ENCODE results near the gene PDGFB. TPM values are rescaled to one million over a fixed set of nuclear protein-coding genes. Genes with fewer than 3 reads are reported as not detected.

PDGFB gene
- total RNA-seq, 1 donor from 2014 or later, result 16.2 TPM

- intact Hi-C loops (cut with DNase I), result no loop called here
- ATAC-seq (ENCODE audit: poor library complexity), result no peak
Measured at GRCh38 chr22:39188809-39189208, 56.0 kb downstream of the PDGFB start.

DNA sequence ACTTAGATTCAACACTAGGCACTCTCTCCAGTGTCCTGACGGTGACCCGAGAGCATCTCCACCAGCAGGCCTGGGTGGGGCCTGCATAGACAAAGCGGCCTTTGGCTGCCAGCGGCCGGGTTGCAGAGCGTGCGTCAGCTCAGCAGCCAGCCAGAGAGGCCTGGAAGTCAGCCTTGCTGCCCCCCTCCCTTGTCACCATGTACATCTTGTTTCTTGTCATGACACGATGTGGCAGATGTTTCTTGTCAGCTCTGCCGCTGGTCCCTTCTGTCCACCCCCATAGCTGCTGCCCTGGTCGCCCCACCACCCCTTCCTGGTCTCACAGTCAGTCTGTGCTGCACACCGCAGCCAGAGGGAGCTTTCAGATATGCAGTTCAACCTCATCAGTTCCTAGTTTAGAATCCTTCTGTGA is 59.2 kb downstream of the PDGFB start:
- intact Hi-C loops (cut with DNase I), result no loop called here
- DNase-seq (peak; percentile 89), ATAC-seq (ENCODE audit: poor library complexity) (peak; percentile 94)

More at GRCh38 chr22:39188809-39189208, 56.0 kb downstream of the PDGFB start:
- DNase-seq, result no peak

DNA sequence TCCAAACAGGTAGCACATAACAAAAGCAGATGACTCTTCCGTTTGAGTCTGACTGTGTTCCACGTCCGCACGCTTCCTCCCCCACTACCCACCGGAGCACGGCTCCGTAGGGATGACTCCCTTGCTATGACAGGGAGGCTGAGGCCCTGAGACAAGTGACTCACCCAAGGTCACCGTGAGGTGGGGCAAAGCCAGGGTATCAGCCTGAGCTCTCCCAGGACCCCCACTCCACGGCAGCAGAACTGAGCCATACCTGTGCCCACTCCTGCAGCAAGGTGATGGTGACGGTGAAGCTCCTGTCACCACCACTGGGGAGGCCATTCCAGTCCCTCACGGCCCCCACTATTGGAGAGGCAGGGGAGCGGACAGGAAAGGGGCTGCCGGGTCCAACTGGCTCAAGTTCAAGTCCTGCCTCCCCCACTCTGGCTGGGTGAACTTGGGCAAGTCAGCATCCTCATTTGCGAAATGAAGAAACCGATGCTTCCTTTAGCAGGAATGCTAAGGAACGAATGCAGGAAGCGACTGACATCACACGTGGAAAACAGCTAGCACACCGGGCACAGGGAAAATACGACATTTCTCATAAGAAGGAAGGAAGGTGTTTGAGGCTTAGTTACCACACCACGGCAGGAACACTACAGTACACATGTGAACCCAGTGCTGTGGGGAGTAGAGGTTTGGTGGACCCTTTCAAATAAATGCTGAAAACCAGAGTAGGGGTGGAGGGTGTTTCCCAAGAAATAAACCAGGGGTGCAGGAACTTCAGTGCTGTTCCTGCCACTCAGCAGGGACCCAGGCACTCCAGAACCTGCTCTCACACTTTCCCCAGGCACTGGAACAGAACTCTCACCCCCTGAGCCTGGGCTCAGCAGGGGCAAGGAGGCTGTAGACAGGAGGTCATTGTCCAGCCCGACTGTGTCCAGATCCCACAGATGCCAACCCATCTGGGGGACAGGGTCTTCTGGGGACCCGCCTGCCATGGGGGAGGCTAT is 59.9 kb downstream of the PDGFB start:
- intact Hi-C loops (cut with DNase I), result no loop called here
- DNase-seq (peak; percentile 46), ATAC-seq (ENCODE audit: poor library complexity) (peak; percentile 30)

DNA sequence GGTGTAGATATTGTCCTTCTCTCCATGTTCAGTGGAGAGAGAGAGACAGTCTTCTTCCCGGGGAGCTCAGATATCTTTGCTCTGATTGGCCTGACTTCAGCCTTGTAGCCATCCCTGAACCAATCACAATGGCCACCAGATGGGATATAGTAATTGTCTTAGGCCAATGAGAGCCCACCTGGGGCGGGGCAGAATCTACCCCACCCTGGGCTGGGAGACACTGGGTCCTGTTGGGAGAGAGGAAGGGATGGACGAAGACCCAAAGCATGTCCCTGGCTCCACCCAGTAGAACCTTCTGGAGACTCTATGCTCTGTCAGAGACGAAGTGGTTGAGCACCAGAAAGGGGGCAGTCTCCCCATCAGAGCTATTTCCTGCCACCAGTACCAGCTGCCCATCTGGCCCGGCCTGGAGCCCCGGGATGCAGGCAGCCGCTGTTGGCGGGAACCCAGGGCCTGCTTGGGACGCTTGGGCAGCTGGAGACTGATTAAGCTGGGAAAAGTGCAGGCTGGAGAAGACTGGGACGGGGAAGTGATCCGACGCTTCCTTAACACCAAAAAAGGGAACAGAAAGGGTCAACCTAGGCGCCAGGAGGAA is 60.7 kb downstream of the PDGFB start:
- peak; percentile 57 for DNase-seq
- intact Hi-C loops (cut with DNase I), result no loop called here
- ATAC-seq (ENCODE audit: poor library complexity), result peak; percentile 13

- ATAC-seq (ENCODE audit: poor library complexity) (no peak), DNase-seq (no peak)
- intact Hi-C loops (cut with DNase I), result no loop called here
Measured at GRCh38 chr22:39182478-39183030, 62.2 kb downstream of the PDGFB start.

DNA sequence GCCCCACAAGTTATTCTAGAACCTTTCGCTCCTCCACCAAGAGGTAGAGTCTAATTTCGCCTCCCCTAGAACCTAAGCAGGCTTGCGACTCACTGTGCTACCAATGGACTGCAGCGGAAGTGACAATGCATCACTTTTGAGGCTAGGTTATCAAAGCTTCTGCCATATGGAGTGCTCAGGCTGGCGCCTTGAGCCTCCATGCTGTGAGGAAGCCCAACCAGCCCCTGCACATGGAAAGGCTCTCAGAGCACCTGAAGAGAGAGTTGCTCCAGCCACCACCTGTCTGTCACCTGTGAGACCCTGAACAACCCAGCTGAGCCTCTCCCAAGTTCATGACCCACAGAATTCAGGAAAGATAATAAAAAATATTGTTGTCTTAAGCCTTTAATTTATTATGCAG is 63.0 kb downstream of the PDGFB start:
- no peak for ATAC-seq (ENCODE audit: poor library complexity)
- intact Hi-C loops (cut with DNase I), result no loop called here

DNA sequence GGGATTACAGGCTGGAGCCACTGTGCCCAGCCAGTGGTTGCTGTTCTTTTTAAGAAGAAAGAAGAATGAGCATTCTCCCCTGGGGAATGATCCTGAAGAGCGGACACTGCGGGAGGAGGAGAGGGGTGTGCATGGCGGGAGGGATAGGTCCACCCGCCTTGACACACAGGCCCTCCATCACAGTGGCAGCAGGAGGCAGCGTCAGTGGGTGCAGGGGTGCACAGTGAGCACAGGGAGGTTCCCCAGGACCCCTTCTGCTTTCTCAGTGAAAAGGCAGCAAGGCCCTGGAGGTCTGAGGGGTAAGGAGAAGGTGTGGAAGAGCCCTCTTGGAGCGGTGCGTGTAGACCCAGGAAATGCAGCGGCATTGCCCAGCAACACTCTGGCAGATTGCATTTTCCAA is 63.4 kb downstream of the PDGFB start:
- DNase-seq (no peak), ATAC-seq (ENCODE audit: poor library complexity) (no peak)
- intact Hi-C loops (cut with DNase I), result no loop called here

More for the DNA sequence above, 63.0 kb downstream of the PDGFB start:
- no peak for DNase-seq

DNA sequence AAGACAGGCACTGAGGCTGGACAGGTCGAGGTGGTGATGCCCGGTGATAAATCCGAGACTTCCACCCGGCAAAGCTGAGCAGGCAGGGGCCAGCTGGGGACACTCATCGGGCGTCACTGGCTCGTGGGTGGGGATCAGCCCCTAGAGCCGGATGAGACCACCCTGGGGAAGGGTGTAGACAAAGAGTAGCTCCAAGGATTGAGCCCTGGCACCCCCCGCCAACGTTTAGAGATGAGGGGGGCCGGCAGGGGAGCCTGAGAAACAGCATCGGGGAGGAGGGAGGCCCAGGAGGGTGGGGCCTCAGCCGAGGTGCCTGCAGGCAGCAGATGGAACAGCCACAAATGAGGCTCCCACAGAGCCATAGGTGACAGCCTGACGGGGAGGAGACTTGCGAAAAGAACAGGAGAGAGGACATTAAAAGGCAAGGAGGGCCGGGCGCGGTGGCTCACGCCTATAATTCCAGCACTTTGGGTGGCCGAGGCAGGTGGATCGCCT is 64.9 kb downstream of the PDGFB start:
- DNase-seq, result no peak
- no peak for ATAC-seq (ENCODE audit: poor library complexity)
- intact Hi-C loops (cut with DNase I), result loop anchor here (10.0 kb wide), 1 partner anchor 345 kb away; the partner anchor contains the start of gene ATF4

- intact Hi-C loops (cut with DNase I), result loop anchor here (10.0 kb wide), 1 partner anchor 345 kb away; the partner anchor contains the start of gene ATF4
- ATAC-seq (ENCODE audit: poor library complexity) (no peak), DNase-seq (no peak)
Measured at GRCh38 chr22:39179401-39179827, 65.4 kb downstream of the PDGFB start.

- DNase-seq, result no peak
- intact Hi-C loops (cut with DNase I), result loop anchor here (10.0 kb wide), 1 partner anchor 346 kb away; the partner anchor contains the start of gene ATF4
- no peak for ATAC-seq (ENCODE audit: poor library complexity)
Measured at GRCh38 chr22:39178206-39179111, 66.3 kb downstream of the PDGFB start.

GRCh38 chr22:39177791-39178190 is 67.0 kb downstream of the PDGFB start:
- intact Hi-C loops (cut with DNase I), result loop anchor here (10.0 kb wide), 1 partner anchor 347 kb away; the partner anchor contains the start of gene ATF4
- DNase-seq (peak; percentile 56), ATAC-seq (ENCODE audit: poor library complexity) (no peak)

GRCh38 chr22:39177456-39177775 is 67.4 kb downstream of the PDGFB start:
- ATAC-seq (ENCODE audit: poor library complexity), result no peak
- intact Hi-C loops (cut with DNase I), result loop anchor here (10.0 kb wide), 1 partner anchor 347 kb away; the partner anchor contains the start of gene ATF4
- no peak for DNase-seq

- ATAC-seq (ENCODE audit: poor library complexity) (no peak), DNase-seq (no peak)
- intact Hi-C loops (cut with DNase I), result loop anchor here (10.0 kb wide), 1 partner anchor 348 kb away; the partner anchor contains the start of gene ATF4
Measured at GRCh38 chr22:39176714-39177455, 67.9 kb downstream of the PDGFB start.

DNA sequence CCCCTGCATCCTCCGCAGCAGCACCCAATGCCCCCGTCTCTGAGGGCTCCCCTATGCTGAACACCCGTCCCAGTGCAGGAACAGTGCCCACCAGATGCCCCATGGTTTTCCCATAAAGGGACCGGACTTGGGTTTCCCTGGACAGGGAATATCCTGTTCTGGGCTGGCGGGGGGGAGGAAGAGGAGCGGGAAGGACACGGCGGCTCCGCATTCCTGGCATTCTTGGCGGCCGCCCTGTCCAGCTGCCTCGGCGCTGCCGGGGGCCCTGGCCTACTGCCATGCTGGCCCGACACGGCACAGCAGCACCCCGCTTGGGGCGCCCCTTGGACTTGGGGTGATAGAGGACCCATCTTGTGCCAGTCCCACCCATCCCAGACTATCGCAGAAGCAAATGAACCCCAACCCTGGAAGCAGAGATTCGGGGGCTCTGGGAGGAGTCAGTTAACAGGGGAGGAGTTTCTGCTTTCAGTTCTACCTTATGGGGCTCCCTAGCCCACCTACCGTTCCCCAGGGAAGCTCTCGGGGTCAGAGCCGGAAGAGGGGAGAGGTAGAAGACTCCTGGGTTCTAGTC is 68.6 kb downstream of the PDGFB start:
- DNase-seq (peak; percentile 83), ATAC-seq (ENCODE audit: poor library complexity) (peak; percentile 82)
- intact Hi-C loops (cut with DNase I), result loop anchor here (10.0 kb wide), 1 partner anchor 349 kb away; the partner anchor contains the start of gene ATF4

DNA sequence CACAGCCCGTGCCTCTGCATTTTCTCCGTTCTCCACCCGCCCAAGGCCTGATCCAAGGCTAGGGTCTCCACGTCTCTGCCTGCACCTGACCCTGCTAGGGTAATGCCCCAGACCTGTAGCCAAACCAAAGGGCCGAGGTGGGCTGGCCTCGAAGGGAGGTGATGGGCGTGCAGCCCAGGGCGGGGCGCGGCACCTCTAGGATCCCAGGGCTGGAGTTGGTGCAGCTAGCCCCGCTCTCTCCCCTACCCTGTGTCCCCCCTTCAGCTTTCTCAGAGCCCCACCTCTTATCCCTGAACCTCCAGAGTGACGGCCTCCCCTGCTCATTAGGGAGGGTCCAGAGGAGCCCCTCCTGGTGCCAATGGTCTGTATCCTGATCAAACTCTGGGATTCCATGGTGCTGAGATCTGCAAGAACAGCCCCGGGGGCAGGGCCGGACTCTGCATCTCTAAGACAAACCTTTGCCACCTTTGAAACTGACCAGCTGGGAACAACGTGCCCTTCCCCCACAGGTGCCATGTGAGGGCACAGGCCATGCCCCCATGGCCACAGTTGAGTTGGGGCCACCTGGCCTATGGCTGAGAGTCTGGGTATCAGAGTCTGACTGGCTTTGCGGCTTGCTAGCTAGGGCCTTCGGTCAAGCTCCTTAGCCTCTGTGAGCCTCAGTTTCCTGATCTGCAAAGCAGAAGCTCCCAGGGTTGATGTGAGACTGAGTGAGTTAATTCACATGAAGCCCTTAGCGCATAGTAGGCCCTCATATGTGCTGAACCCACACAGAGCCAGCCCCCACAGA is 69.2 kb downstream of the PDGFB start:
- DNase-seq, result no peak

More for the DNA sequence above, 69.2 kb downstream of the PDGFB start:
- ATAC-seq (ENCODE audit: poor library complexity), result no peak
- intact Hi-C loops (cut with DNase I), result loop anchor here (2.0 to 10.0 kb wide), 2 partner anchors 61 to 349 kb away; partner anchors contain the start of gene ATF4

Data from Right ventricle myocardium superior (tissue), 1 donor.